Stimulated activated CD4-positive, alpha-beta T cell treated with anti-CD3 and anti-CD28 coated beads, Interleukin-2, amount 100 ng/mL, for 48 hours (primary cell): ENCODE results near the gene TAF1D.
"Not testable (repeated sequence)": the region's sequence is repeated elsewhere in the genome, so short reads cannot be mapped to it uniquely, and the experiment has no call there.

Source experiments
- DNase-seq, 2 donors: peaks; one replicate each; pipeline ENCODE4 v3.0.0-alpha.2; 2020

Gene TAF1D, protein sequence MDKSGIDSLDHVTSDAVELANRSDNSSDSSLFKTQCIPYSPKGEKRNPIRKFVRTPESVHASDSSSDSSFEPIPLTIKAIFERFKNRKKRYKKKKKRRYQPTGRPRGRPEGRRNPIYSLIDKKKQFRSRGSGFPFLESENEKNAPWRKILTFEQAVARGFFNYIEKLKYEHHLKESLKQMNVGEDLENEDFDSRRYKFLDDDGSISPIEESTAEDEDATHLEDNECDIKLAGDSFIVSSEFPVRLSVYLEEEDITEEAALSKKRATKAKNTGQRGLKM

DNA sequence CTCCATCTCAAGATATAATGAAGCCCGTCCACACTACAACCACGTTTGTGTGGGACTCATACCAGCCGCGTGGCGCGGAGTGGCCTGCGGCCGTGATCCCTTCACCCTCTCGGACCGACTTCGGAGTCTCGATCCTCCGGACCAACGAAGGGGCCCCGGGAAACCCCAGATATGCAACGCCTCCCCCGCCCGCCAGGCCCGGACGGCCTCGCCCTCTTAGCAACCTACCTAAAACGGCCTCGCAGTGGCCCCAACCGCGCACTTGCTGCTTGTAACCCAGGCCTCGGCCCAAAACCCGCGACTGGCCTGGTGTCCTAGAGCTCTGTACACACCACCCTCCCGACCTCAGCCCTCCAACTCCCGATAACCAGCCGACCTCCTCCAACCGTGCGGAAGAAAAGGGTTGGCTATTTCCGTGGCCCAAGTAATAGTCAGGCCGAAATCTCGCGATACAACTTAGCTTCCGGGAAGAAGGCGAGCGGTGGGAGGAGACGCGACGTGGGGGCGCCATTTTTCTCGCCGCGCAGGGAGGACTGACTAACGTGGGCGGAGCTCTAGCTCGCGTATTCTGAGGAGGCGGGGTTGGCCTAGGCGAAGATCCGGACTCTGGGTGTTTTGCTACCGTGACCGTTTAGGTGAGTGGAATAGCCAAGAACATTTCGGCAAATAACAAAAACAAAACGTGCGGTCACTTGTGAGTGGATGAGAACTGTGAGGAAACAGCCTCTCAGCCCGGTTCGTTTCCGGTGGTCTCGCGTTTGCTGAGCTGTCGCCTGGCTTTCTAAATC is at the start of gene TAF1D, which contains the start of gene C11orf54:
Gene TAF1D, minus strand, starts transcription at position 402 of the 788 bp plus-strand sequence. CDS start 2,191 bp downstream, outside the sequence.
Gene C11orf54, plus strand, starts transcription at position 579 of the 788 bp plus-strand sequence. CDS start 5,722 bp downstream, outside the sequence.
- peak; percentile 87 to 93 for DNase-seq

DNA sequence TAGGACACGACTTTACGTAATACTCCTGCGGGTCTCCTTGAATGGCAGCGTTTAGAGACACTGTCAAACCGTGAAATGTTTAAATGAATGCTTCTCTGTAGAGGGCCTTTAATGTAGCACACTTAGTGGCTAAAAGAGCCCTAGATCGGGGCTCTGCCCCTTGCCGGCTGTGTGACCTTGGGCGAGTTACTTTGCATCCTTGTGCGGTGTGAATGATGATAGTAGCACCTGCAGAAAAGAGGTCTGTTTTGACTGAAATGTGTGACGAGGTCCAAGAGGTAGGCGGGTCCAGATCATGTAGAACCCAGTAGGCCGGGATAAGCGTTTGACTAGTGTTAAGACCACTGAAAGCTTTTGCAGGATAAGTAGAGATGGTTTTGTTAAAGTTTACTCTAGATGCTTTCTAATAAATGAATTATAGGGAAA is 43.7 kb upstream of the TAF1D start:
- DNase-seq = no peak

DNA sequence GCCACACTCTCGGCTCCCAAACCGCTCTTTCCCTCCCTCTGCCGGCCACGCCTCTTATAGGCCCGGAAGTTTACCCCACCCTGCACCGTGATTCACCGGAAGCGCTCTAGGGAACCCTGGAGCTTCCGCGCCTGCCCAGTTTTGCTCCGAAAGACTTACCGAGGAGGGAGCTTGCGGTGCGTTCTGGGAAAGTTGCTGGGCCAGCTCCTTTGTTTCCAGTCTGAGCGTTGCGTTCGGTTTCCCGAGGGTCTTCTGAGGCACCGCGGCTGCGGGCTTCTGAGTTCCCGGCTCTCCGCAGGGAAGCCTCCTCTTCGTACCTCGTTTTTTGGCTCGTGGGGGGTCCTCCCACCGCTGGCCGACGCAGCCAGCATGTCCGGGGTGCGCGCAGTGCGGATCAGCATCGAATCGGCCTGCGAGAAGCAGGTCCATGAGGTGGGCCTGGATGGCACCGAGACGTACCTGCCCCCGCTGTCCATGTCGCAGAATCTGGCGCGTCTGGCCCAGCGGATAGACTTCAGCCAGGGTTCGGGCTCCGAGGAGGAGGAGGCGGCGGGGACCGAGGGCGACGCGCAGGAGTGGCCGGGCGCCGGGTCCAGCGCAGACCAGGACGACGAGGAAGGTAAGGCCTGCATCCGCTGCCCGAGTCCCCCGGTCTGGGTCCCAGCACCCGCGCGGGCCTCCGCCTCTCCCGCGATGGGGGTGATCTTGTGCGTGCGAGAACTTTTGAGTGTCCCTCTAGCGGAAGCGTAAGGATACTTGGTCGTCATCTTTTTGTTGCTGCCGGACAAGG is 43.0 kb upstream of the TAF1D start, which contains the start of gene MED17:
Gene MED17, plus strand, starts transcription at position 138 of the 790 bp plus-strand sequence. Its CDS starts 232 bp downstream, at position 370.
- peak; percentile 81 to 87 for DNase-seq

DNA sequence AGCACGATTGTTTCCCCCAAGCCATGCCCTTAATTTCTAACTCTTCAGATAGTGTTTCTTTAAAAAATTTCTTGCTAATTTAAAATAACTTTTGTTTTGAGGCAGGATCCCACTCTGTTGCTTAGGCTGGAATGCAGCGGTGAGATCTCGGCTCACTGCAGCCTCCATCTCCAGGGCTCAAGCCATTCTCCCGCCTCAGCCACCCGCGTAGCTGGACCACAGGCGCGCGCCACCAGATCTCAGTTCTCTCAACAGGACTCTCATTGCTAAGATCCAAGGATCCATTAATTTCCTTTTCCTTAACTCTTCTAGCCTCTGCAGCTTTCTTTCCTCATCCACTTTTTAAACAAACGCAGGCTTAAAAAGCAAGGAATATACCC is 42.5 kb upstream of the TAF1D start:
- DNase-seq = no peak

DNA sequence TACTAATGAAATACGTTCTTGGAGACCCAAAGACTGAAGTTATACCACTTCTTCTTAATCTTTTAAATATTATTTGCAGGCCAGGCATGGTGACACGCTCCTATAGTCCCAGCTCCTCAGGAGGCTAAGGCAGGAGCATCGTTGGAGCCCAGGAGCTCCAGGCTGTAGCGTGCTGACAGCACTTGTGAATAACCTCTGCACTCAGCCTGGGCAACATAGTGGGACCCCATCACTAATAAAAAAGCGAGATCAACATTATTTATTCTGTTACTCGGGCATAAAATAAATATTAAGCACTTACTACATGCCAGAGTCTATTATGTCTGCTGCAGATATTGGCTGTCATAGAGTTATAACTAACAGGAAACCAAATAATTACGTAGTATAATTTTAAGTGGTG is 42.1 kb upstream of the TAF1D start:
- DNase-seq = no peak

DNA sequence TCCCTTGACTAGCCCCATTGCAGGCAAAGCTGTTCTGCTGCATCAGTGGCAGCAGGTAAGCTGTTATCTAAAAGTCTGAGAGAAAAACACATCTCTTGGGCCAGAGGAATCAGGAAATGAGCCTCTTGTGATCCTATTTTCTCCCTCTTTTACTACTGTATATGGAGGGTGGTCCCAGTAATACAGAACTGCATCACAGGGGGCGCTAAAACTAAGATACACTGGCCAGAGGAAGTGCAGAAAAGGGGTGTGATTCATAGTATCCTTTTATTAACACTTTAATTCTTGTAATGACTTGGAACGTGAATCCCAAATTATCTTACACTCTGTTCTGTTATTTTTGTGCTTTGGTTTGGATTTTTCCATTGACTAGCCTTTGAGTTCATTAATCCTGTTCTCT is 34.0 kb upstream of the TAF1D start:
- DNase-seq = peak; percentile 5 to 11

DNA sequence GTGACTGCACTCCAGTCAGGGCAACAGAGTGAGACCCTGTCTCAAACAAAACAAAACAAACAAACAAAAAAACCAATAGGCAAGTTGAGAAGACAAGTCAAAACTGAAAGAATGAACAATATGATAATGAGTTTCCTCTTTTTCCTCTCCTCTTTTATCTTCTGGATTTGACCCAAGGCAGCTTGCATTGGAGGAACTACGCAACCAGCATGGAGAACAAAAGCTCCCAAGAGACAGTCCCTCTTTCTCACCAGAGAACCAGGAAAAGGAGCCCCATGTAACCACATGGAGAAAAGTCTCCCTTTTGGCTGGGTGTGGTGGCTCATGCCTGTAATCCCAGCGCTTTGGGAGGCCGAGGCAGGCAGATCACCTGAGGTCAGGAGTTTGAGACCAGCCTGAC is 33.3 kb upstream of the TAF1D start:
- not testable (repeated sequence) for DNase-seq

DNA sequence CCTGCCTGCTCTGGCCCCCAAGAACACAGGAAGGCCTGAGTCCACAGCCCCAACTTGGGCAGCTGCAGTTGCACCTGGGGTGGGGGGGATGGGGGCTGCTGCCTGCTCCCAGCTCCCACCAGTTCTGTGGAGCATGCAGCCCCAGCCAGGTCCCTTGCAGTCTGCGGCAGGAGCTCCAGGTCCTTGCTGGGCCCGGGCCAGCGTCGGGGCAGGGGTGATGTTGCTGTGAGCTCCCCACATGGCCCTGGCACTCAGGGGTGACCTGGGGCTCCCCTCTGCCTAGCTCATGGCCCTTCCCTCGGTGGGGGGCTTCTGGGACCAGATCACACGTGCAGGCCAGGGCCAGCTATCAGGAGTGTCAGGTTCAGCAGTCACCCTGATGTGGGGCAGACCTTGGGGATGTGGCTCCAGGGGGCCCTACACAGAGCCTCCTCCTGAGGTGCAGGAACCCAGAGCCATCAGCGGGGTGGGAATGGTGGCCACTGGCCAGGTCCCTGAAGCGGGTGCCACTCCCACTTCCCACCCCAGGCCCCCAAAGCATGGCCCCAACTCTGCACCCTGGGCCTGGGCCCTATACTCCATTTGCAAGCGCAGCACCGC is 32.4 kb upstream of the TAF1D start:
- no peak for DNase-seq

DNA sequence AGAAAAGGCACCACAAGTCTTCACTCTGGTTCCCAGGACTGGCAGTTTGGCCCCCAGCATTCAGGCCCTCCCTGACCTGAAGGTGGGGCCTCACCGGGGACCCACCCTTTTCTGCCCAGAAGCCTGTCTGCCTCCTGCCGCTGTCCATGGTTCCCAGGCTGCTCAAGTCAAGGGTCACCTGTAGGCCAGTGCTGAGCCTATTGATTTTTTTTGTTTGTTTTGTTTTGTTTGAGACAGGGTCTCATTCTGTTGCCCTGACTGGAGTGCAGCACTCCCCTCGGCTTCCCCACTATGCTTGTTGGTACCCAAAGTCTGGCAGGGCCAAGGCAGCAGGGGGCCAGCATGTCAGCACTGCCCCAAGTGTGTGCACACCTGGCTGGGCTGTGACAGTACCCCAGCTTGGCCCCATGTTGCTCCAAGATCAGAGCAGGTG is 31.8 kb upstream of the TAF1D start:
- no peak for DNase-seq

DNA sequence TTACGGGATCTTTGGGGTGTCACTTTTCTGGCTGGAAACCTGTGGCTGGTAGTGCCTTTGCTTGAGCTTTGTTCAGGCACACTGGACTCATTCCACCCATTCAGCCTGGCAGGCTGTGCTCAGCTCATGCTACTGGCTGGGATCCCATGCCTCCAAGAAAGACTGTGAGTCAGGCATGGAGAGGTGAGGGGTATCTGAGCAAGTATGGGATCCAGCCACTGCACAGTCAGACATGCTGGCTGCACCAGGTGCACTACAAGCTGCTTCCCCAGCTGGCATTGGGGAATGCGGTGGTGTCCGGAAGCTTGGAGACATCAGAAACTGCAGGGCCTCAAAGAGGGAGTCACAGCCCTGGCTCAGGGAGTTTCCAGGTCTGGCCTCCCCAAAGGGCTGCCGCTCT is 30.8 kb upstream of the TAF1D start:
- no peak for DNase-seq

DNA sequence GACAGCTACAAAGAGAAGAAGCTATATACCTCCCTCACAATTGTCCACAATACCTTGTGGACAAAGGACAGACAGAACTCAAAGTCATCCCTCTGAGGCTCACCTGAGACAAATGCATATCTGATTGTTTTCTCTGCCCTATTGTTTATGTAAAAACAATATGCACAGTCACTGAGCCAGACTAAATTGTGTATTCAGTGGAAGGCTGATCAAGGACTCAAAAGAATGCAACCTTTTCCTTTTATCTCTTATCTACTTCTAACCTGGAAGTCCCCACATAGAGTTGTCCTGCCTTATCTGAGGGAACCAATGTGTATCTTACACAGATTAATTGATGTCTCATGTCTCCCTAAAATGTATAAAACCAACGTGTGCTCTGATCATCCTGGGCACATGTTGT is 28.9 kb upstream of the TAF1D start:
- DNase-seq = no peak

DNA sequence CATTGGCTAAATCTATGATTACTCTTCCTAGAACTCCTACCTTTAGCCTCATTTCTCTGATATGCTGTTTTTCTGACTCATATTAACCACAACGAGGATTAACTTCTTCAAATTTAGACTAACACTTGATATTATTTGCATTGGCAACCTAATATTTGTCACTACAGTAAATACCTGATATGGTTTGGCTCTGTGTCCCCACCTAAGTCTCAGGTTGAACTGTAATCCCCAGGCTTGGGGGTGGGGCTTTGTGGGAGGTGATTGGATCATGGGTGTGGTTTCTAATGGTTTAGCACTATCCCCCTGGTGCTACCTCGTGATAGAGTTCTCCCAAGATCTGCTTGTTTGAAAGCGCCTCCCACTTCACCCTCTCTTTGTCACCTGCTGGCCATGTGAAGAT is 25.7 kb upstream of the TAF1D start:
- no peak for DNase-seq

DNA sequence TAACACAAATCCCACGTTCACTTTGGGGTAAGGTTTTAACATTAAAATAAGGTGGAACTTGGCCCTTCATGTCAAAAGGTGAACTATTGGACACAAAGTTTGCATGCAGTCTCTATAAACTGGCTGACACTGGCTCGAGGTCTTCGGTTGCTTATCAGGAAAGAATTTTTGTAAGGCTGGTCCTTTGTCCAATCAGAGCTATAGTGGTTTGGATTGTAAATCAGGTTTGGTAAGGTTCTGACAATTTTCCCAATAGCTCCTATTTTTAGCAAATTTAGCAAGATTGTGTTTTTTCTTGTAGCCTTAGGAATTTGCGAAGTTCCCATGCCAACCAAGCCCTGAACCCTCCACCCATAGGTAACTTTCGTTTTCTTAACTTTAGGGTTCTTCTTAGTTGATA is 25.2 kb upstream of the TAF1D start:
- DNase-seq = no peak

DNA sequence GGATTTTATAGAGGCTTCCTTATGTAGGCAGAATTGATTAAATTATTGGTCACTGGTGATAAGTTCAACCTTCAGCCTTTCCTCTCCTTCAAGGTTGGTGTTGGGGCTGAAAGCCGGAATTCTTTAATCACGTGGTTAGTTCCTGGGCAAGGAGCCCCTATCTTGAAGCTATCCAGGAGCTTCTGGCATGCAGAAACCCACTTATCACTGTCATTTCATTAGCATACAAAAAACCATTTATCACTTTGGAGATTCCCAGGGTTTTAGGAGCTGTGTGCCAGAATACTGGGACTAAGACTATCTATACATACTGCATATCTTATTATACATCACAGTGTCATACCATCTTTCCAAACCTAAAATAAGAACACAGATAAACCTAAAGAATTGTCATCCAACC is 24.3 kb upstream of the TAF1D start:
- DNase-seq = no peak

DNA sequence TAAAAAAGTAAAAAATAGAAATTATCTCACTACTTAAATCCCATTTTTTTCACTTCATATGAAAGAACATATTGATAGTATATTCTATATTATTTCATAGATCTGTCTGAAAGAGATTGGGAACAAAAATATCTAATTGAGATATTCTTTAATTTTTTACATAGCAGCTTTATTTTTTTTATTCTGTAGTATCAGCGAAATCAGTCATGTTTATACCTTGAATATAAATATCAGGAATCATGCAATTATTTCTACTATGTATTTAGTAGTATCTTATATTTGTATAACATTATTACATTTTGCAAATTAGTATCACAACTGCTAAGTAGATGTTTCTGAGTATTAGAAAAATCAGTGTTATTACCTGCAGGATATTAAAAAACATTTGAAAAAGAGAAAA is 20.6 kb upstream of the TAF1D start:
- no peak for DNase-seq

DNA sequence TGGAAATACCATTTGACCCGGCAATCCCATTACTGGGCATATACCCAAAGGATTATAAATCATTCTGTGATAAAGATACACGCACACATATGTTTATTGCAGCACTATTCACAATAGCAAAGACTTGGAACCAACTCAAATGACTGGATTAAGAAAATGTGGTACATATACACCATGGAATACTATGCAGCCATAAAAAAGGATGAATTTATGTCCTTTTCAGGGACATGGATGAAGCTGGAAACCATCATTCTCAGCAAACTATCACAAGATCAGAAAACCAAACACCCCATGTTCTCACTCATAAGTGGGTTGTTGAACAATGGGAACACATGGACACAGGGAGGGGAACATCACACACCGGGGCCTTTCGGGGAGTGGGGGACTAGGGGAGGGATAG is 17.8 kb upstream of the TAF1D start:
- not testable (repeated sequence) for DNase-seq

DNA sequence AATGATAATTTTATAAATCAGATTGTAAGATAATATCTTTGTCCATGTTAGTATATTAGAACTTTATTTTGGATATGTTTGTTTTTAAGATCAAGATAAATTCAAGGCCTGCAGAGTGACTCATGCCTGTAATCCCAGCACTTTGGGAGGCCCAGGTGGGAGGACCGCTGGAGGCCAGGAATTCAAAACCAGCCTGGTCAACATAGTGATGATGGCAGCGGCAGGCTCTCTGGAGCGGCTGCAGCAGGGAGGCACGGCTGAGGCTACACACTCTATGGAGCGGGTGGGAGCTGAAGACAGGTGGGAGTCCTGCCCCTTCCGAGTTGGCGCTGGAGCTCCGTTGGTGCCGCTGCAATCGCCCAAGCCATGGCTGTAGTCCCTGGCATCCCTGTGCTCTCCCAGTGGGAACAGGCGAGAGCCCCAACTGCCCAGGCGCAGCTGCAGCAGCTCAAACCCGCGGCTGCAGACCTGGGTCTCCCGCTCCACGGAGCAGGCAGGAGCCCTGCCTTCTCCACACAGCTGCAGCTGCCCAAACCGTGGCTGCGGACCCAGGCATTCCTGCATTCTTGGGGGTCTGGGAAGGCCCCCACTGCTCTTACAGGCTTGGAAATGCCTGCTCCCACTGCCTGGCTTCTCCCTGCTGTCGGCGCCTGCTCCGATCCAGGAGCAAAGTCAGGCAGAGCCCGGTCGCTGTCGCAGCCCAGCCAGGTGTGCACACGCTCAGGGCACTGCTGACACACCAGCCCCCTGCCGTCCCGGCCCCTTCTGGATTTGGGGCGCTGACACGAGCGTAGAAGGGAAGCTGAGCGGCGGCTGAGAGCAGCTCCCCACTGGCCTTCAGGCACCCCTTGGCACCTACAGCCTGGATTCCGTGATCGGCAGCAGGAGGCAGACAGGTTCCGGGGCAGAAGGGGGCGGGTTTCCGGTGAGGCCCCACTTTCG is 16.9 kb upstream of the TAF1D start:
- DNase-seq = no peak

DNA sequence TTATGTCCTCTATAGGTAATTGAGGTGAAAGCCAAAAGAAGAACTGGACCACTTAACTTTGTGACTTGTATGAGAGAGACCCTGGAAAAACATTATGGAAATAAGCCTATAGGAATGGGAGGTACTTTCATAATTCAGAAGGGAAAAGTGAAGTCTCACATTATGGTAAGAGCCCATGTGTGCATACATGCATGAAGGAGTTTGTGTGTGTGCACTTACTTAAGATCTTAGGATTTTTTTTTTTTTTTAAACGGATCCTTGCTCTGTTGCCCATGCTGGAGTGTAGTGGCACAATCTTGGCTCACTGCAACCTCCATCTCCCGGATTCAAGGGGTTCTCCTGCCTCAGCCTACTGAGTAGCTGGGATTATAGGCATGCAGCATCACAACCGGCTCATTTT is 16.0 kb upstream of the TAF1D start:
- no peak for DNase-seq

DNA sequence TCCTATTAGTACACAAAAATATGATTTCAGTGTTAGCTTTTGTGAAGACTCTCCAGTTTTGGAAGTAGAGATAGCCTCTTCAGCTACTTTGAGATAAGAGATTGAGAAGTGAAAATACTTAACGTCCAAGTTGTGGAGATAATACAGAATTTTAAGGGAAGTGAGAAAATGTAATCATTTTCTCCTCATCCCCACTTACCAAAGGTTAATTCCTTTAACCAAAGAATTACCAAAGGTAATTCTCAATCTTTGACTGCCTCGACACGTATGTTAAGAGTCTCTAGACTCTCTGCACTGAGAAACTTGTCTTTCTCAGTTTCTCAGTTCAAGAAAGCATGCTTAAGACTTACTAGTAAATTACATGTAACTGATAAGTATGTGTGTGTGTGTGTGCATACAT is 15.5 kb upstream of the TAF1D start:
- DNase-seq = no peak

DNA sequence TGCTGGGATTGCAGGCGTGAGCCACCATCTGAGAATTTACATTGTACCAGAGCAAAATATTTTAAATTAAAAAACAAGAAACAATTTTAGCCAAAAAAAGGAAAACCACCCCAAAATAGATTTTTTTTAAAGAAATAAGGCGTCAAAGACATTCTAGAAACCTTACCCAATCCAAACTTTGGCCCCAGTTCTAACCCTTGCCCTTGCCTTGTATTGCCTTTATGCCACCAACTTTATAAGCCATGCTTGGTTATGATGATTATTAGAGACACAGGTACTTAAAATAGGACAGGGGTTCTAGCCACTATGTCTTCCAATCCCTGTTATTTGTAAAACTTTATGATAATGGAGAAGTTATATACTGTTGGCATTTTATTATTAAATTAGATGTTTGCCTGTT is 11.9 kb upstream of the TAF1D start:
- no peak for DNase-seq

DNA sequence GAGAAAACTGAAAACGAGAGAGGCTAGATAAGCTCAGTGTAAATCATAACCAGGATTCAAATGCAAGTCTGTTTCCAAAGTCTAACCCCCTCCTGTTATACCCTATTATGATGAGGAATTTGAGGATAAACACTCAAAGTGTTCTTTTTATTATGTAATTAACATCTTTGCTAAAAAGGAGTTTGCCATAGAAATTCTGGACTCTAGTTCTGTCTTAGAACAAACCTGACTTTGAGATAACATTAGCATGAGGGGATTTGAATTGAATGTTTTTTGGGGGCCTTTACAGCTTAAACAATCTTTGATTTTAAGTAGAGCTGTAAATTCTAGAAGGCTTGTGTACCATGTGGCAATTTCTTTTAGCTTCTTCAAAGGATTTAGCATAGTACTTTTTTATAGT is 9.7 kb upstream of the TAF1D start:
- no peak for DNase-seq

DNA sequence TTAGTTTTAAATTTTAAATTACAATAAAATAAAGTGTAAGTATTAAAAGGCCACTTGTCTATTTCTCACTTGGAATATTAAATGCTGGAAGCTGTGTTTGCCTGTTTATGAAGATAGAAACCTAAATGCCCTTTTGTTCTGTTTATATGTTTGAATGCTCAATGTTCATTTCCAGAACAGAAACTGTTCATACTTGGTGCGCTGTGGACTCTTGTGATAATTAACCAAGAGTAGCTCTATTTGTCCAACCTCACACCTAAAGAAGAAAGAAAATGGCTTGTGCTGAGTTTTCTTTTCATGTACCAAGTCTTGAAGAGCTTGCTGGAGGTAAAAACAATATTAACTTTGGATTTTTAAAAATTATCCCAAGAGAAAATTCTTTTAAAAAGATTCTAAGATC is 5.8 kb upstream of the TAF1D start:
- no peak for DNase-seq
